ENCODE measurements around the gene FAM117B.

DNA sequence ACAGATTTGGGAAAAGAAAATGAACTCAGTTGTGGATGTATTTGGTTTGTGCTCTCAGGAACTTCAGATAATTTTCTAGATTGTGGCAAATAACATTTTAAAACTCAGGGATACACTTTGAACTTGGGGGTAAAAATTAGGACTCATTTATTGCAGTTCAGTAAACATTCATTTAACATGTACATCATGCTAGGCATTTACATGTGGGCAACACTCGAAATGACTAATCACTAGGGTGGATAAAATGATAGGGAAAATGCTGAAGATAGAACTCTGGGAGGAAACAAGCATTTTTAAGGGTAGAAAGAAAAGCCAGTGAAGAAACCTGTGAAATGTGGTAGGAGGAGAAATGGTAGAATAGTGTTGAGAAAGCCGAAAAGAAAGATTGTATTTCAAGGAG is 7.8 kb downstream of the FAM117B start:
- TF ChIP-seq, protein P1, sequence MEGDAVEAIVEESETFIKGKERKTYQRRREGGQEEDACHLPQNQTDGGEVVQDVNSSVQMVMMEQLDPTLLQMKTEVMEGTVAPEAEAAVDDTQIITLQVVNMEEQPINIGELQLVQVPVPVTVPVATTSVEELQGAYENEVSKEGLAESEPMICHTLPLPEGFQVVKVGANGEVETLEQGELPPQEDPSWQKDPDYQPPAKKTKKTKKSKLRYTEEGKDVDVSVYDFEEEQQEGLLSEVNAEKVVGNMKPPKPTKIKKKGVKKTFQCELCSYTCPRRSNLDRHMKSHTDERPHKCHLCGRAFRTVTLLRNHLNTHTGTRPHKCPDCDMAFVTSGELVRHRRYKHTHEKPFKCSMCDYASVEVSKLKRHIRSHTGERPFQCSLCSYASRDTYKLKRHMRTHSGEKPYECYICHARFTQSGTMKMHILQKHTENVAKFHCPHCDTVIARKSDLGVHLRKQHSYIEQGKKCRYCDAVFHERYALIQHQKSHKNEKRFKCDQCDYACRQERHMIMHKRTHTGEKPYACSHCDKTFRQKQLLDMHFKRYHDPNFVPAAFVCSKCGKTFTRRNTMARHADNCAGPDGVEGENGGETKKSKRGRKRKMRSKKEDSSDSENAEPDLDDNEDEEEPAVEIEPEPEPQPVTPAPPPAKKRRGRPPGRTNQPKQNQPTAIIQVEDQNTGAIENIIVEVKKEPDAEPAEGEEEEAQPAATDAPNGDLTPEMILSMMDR (IDR thresholded peaks at IDR 0.05), result no peak
- TF ChIP-seq POLR2A (IDR thresholded peaks at IDR 0.05), result no peak

All from esophagus squamous epithelium (tissue), 4 donors.